Adipocyte (in vitro differentiated cells): ENCODE data around the gene MMP17.

Experiments used
- DNase-seq: peaks from one replicate; pipeline ENCODE4 v3.0.0-alpha.2; 2015; ENCODE audit warnings: low read depth
- H3K27me3 ChIP-seq: replicated peaks from 2 replicates; pipeline ENCODE4 v1.7.0; 2013; ENCODE audit warnings: mild to moderate bottlenecking, low read length, moderate library complexity; ENCODE audit not compliant: control insufficient read depth, insufficient read depth
- H3K36me3 ChIP-seq: 2 replicates; pipeline ENCODE4 v1.7.0; 2013; ENCODE audit warnings: low read length, mild to moderate bottlenecking, moderate library complexity; ENCODE audit not compliant: control insufficient read depth, insufficient read depth, severe bottlenecking
- H3K4me1 ChIP-seq: 2 replicates; pipeline ENCODE4 v1.7.0; 2013; ENCODE audit warnings: mild to moderate bottlenecking, low read length, moderate library complexity; ENCODE audit not compliant: control insufficient read depth, insufficient read depth
- H3K4me3 ChIP-seq: 2 replicates; pipeline ENCODE4 v1.7.0; 2013; ENCODE audit warnings: mild to moderate bottlenecking, low read length, moderate library complexity
- H3K9ac ChIP-seq: 2 replicates; pipeline ENCODE4 v1.7.0; 2013; ENCODE audit warnings: mild to moderate bottlenecking, low read length, moderate library complexity
- H3K9me3 ChIP-seq: 2 replicates; pipeline ENCODE4 v1.7.0; 2013; ENCODE audit warnings: mild to moderate bottlenecking, low read length, moderate library complexity; ENCODE audit not compliant: control insufficient read depth

Gene MMP17

DNA sequence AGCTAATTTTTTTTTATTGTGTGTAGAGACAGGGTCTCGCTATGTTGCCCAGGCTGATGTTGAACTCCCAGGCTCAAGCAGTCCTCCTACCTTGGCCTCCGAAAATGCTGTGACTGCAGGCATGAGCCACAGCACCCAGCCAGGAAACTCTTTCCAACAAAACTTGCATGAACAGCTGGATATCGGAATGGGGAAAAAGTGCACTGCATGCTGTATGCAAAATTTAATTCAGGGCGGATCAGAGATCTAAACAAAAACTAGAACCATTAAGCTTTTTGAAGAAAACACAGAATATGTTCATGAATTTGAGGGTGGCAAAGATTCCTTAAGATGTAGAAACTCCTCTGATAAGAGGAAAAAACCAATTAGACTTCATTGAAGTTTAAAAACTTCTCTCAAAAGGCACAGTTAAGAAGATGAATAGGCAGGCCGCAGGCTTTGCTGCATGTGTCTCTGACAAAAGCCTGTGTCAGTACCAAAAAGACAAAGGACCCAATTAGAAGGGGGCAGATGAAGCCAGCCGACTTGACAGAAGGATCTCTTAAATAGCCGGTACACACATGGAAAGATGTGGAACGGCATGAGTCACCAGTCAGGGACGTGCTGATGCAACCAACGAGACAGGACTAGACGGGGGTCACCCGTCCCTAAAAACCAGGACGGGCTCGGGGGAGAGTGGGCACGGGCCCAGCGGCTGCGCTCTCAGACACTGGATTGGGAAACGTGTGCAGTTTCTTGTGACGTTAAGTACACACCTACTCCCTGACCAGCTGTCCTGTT, 34.8 kb upstream of the MMP17 start:
- H3K9me3 ChIP-seq = peaks cover 6% of the 10 kb centered on the region
- peaks cover 46% of the 10 kb centered on the region for H3K36me3 ChIP-seq
- H3K4me1 ChIP-seq = peaks cover 6% of the 10 kb centered on the region
- H3K27me3 ChIP-seq = no peaks in the 10 kb centered on the region
- no peak overlapping the region for H3K4me3 ChIP-seq
- H3K9ac ChIP-seq = no peak overlapping the region
- DNase-seq = no peak

DNA sequence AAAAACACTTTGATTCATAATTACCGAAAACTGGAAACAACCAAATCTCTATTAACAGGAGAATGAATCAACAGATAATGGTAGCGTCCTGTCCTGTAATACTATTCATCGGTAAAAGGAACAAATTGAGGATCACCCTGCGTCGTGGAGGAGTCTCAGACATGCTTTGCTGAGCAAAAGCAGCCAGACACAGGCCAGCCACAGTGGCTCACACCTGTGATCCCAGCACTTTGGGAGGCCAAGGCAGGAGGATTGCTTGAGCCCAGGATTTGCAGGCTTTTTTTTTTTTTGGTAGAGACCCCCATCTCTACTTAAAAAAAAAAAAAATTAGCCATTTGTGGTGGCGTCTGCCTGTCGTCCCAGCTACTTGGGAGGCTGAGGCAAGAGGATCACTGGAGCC, 34.1 kb upstream of the MMP17 start:
- Histone ChIP-seq H3K27me3 (no peaks in the 10 kb centered on the region), H3K9me3 (peaks cover 6% of the 10 kb centered on the region), H3K4me1 (peaks cover 6% of the 10 kb centered on the region), H3K4me3 (no peak overlapping the region), H3K9ac (no peak overlapping the region), H3K36me3 (peaks cover 42% of the 10 kb centered on the region)
- no peak for DNase-seq

GRCh38 chr12:131794573-131794972, 33.6 kb upstream of the MMP17 start:
- Histone ChIP-seq H3K4me1 (peaks cover 6% of the 10 kb centered on the region), H3K27me3 (no peaks in the 10 kb centered on the region), H3K4me3 (no peak overlapping the region), H3K36me3 (peaks cover 47% of the 10 kb centered on the region), H3K9ac (no peak overlapping the region), H3K9me3 (peaks cover 6% of the 10 kb centered on the region)
- no peak for DNase-seq

GRCh38 chr12:131795064-131795463, 33.1 kb upstream of the MMP17 start:
- Histone ChIP-seq H3K9ac (no peak overlapping the region), H3K27me3 (no peaks in the 10 kb centered on the region), H3K4me3 (no peak overlapping the region), H3K36me3 (peaks cover 47% of the 10 kb centered on the region), H3K4me1 (peaks cover 6% of the 10 kb centered on the region), H3K9me3 (peaks cover 6% of the 10 kb centered on the region)
- no peak for DNase-seq

- DNase-seq = no peak
- no peaks in the 10 kb centered on the region for H3K27me3 ChIP-seq
- H3K9me3 ChIP-seq = peaks cover 2% of the 10 kb centered on the region
- H3K36me3 ChIP-seq = peaks cover 41% of the 10 kb centered on the region
- H3K4me1 ChIP-seq = peaks cover 6% of the 10 kb centered on the region
- H3K9ac ChIP-seq = no peak overlapping the region
- H3K4me3 ChIP-seq = no peak overlapping the region
Measured at GRCh38 chr12:131795690-131796410, 32.3 kb upstream of the MMP17 start.

GRCh38 chr12:131796411-131796736, 31.8 kb upstream of the MMP17 start:
- H3K4me1 ChIP-seq = peaks cover 6% of the 10 kb centered on the region

DNA sequence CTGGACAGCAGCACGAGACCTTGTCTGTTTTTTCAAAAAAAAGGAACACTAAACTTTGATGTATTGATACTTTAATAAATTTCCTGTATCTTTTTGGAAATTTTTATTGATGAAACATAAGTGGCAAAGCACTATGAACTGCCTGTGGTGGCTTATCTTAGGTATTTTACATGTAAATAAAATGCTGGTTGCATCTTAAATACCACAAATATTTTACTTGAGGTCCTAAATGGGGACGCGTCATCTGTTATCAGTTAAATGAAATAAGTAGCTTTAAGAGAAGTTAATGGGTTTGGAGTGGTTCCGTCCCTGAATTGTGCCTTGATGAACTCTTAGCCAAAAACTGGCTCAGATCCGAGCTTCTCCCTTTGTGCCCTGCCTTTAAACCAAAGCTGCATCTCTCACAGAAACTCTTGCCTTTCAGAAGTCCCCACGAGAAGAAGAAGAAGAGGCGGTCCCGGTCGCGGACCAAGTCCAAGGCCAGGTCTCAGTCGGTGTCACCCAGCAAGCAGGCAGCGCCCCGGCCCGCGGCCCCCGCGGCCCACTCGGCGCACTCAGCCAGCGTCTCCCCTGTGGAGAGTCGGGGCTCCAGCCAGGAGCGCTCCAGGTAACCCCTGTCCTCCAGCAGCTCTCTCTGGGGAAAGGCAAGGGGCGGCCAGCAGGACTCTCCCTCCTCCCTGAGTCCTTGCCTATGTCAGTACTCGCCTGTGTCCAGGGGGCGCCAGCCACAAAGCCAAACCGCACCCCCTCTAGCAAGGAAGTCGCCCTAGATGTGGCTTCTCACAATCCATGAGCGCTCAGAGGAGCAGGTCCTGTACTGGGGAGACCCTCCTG, 31.2 kb upstream of the MMP17 start:
- H3K9ac ChIP-seq = no peak overlapping the region
- no peak overlapping the region for H3K4me3 ChIP-seq
- DNase-seq = no peak
- H3K4me1 ChIP-seq = peaks cover 6% of the 10 kb centered on the region
- H3K36me3 ChIP-seq = peaks cover 37% of the 10 kb centered on the region
- H3K9me3 ChIP-seq = no peaks in the 10 kb centered on the region
- H3K27me3 ChIP-seq = no peaks in the 10 kb centered on the region

More at GRCh38 chr12:131796411-131796736, 31.8 kb upstream of the MMP17 start:
- DNase-seq = no peak
- Histone ChIP-seq H3K9ac (no peak overlapping the region), H3K9me3 (no peaks in the 10 kb centered on the region), H3K36me3 (peaks cover 39% of the 10 kb centered on the region), H3K27me3 (no peaks in the 10 kb centered on the region), H3K4me3 (no peak overlapping the region)

GRCh38 chr12:131797588-131797934, 30.6 kb upstream of the MMP17 start:
- DNase-seq = no peak
- Histone ChIP-seq H3K36me3 (peaks cover 38% of the 10 kb centered on the region), H3K27me3 (no peaks in the 10 kb centered on the region), H3K9me3 (no peaks in the 10 kb centered on the region), H3K4me3 (no peak overlapping the region), H3K9ac (no peak overlapping the region), H3K4me1 (peaks cover 6% of the 10 kb centered on the region)

- no peak for DNase-seq
- Histone ChIP-seq H3K36me3 (peaks cover 32% of the 10 kb centered on the region), H3K9me3 (no peaks in the 10 kb centered on the region), H3K4me1 (peaks cover 6% of the 10 kb centered on the region), H3K9ac (no peak overlapping the region), H3K4me3 (no peak overlapping the region), H3K27me3 (no peaks in the 10 kb centered on the region)
Measured at GRCh38 chr12:131799195-131799594, 29.0 kb upstream of the MMP17 start.

DNA sequence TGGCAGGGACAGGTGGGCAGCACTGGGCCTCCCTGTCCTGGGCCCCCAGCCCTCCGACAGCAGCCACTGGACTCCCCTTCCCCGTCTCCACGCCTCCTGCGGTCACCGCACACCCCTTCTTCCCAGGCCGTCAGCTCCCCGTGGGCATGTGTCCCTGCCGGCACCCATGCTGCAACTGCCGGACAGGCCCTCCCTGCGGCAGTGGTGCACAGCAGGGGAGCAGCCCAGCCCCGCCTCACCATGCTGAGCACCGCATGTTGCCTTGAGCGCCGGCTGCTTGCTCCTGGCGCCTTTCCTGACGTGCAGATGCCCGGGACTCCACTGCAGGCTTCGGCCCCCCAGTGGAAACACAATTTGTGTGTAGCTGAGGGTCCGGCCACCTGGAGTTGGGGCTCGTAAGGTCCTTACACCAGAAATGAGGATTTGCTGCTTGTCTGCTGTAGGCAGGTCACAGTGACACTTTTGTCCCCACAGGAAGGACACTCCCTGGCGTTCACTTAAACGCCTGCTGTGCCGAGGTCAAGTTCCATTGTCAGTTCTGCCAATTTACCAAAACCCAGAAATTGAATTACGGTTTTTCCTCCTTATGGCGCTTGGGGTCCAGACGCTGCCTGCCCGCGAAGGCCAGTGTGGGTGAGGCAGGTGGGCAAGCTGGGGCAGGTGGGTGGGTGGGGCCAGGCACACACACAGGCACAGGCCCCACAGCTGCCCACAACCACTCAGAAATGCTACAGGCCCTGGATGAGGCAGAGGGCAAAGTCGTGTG, 28.2 kb upstream of the MMP17 start:
- Histone ChIP-seq H3K36me3 (peaks cover 28% of the 10 kb centered on the region), H3K4me3 (no peak overlapping the region), H3K9me3 (no peaks in the 10 kb centered on the region), H3K27me3 (no peaks in the 10 kb centered on the region), H3K4me1 (peaks cover 7% of the 10 kb centered on the region), H3K9ac (no peak overlapping the region)
- DNase-seq = no peak
